HFFc6 (cell line): ENCODE data around the gene MAN2B2. TPM values are rescaled to one million over a fixed set of nuclear protein-coding genes. Genes with fewer than 3 reads are reported as not detected.

Source experiments
- DNase-seq: peaks from one replicate; pipeline ENCODE4 v3.0.0-alpha.2; 2018
- H3K27ac Mint-ChIP-seq: 2 replicates; pipeline ENCODE4 v1.8.0; 2020; ENCODE audit warnings: mild to moderate bottlenecking, mixed read lengths
- H3K27me3 Mint-ChIP-seq: 2 replicates; pipeline ENCODE4 v1.8.0; 2021; ENCODE audit warnings: mild to moderate bottlenecking, moderate library complexity, mixed read lengths; ENCODE audit not compliant: insufficient read depth
- H3K36me3 Mint-ChIP-seq: 2 replicates; pipeline ENCODE4 v1.8.0; 2021; ENCODE audit warnings: low read depth, mixed read lengths
- H3K4me1 Mint-ChIP-seq: 2 replicates; pipeline ENCODE4 v1.8.0; 2020; ENCODE audit warnings: low read depth, mixed read lengths
- H3K4me3 Mint-ChIP-seq: 2 replicates; pipeline ENCODE4 v1.8.0; 2020; ENCODE audit warnings: mild to moderate bottlenecking, moderate library complexity, mixed read lengths
- H3K9me3 Mint-ChIP-seq: 2 replicates; pipeline ENCODE4 v1.8.0; 2020; ENCODE audit warnings: mild to moderate bottlenecking, mixed read lengths
- CTCF ChIP-seq: fragments of 200-600 bp; sonication (generic); IDR thresholded peaks from 2 replicates; pipeline ENCODE4 v1.5.0; 2021; ENCODE audit warnings: antibody characterized with exemption, mild to moderate bottlenecking
- total RNA-seq, 6 experiments: library from RNA; stranded (reverse); fragmentation: NEBNext Ultra II Directional; extraction: Animal tissue kit (Norgen Biotek cat#: 25700); gene quantifications; 2 replicates in 1 of 6; 3 replicates in 5 of 6; pipeline ENCODE4 v1.2.3, GENCODE V29; 2021

Gene MAN2B2
- total RNA-seq, 6 experiments from 2014 or later, result 35.8 to 44.5 (median 40.5) TPM

GRCh38 chr4:6532658-6533057 is 42.3 kb upstream of the MAN2B2 start:
- Mint-ChIP-seq H3K36me3 (no peaks in the 10 kb centered on the region), H3K4me3 (no peak overlapping the region), H3K4me1 (no peaks in the 10 kb centered on the region), H3K27me3 (peaks cover 27% of the 10 kb centered on the region), H3K27ac (no peak overlapping the region), H3K9me3 (no peaks in the 10 kb centered on the region)
- no peak for TF ChIP-seq CTCF
- DNase-seq, result no peak

- Mint-ChIP-seq H3K36me3 (no peaks in the 10 kb centered on the region), H3K4me3 (no peak overlapping the region), H3K9me3 (no peaks in the 10 kb centered on the region), H3K27me3 (peaks cover 20% of the 10 kb centered on the region), H3K27ac (no peak overlapping the region), H3K4me1 (no peaks in the 10 kb centered on the region)
- no peak for TF ChIP-seq CTCF
- DNase-seq, result no peak
These were observed 40.9 kb upstream of the MAN2B2 start for GRCh38 chr4:6534050-6534449.

- DNase-seq, result no peak
- no peak for TF ChIP-seq CTCF
- peaks cover 18% of the 10 kb centered on the region for H3K27me3 Mint-ChIP-seq
- H3K4me1 Mint-ChIP-seq, result no peaks in the 10 kb centered on the region
- H3K27ac Mint-ChIP-seq, result no peak overlapping the region
- H3K36me3 Mint-ChIP-seq, result no peaks in the 10 kb centered on the region
- no peaks in the 10 kb centered on the region for H3K9me3 Mint-ChIP-seq
- no peak overlapping the region for H3K4me3 Mint-ChIP-seq
These were observed 40.2 kb upstream of the MAN2B2 start for GRCh38 chr4:6534618-6535328.

GRCh38 chr4:6535329-6535692 is 39.7 kb upstream of the MAN2B2 start:
- Mint-ChIP-seq H3K9me3 (peaks cover 3% of the 10 kb centered on the region; the same call in 1 of the 2 replicates), H3K27ac (no peak overlapping the region), H3K4me3 (no peak overlapping the region), H3K27me3 (peaks cover 17% of the 10 kb centered on the region), H3K36me3 (no peaks in the 10 kb centered on the region), H3K4me1 (no peaks in the 10 kb centered on the region)
- TF ChIP-seq CTCF, result no peak
- no peak for DNase-seq

- TF ChIP-seq CTCF, result no peak
- H3K9me3 Mint-ChIP-seq, result peaks cover 7% of the 10 kb centered on the region; the same call in 1 of the 2 replicates
- H3K27me3 Mint-ChIP-seq, result peaks cover 17% of the 10 kb centered on the region
- no peak overlapping the region for H3K4me3 Mint-ChIP-seq
- no peak for DNase-seq
- H3K4me1 Mint-ChIP-seq, result no peaks in the 10 kb centered on the region
- H3K36me3 Mint-ChIP-seq, result no peaks in the 10 kb centered on the region
- no peak overlapping the region for H3K27ac Mint-ChIP-seq
These were observed 39.3 kb upstream of the MAN2B2 start for GRCh38 chr4:6535706-6536105.
